Endodermal cell (in vitro differentiated cells): ENCODE measurements around the gene JPT2. TPM values are rescaled to one million over a fixed set of nuclear protein-coding genes. Genes with fewer than 3 reads are reported as not detected.

ENCODE experiments used
- DNase-seq: peaks from one replicate; pipeline ENCODE4 v3.0.0-alpha.2; 2017
- H3K27ac ChIP-seq: 2 replicates; pipeline ENCODE4 v1.5.1; 2013; ENCODE audit warnings: mild to moderate bottlenecking, low read depth, low read length, moderate library complexity
- H3K27me3 ChIP-seq: 2 replicates; pipeline ENCODE4 v1.6.1; 2013; ENCODE audit warnings: mild to moderate bottlenecking, low read length, moderate library complexity; ENCODE audit not compliant: insufficient read depth, control insufficient read depth, poor library complexity, severe bottlenecking
- H3K36me3 ChIP-seq: 2 replicates; pipeline ENCODE4 v1.7.0; 2013; ENCODE audit warnings: mild to moderate bottlenecking, low read length, moderate library complexity; ENCODE audit not compliant: control insufficient read depth, insufficient read depth
- H3K4me1 ChIP-seq: one replicate; pipeline ENCODE4 v1.7.0; 2013; ENCODE audit warnings: low read length; ENCODE audit not compliant: control insufficient read depth, insufficient read depth
- H3K4me3 ChIP-seq: 2 replicates; pipeline ENCODE4 v1.5.1; 2013; ENCODE audit warnings: mild to moderate bottlenecking, low read length, moderate library complexity
- H3K9ac ChIP-seq: 2 replicates; pipeline ENCODE4 v1.6.1; 2013; ENCODE audit warnings: mild to moderate bottlenecking, low read length, moderate library complexity; ENCODE audit not compliant: poor library complexity, severe bottlenecking; ENCODE audit errors: extremely low read depth
- H3K9me3 ChIP-seq: 2 replicates; pipeline ENCODE4 v1.6.1; 2013; ENCODE audit warnings: mild to moderate bottlenecking, low read length, moderate library complexity; ENCODE audit not compliant: control insufficient read depth
- H3K27ac Mint-ChIP-seq: 2 replicates; pipeline ENCODE4 v1.8.0; 2020; ENCODE audit warnings: mixed read lengths
- H3K27me3 Mint-ChIP-seq: 2 replicates; pipeline ENCODE4 v1.8.0; 2021; ENCODE audit warnings: mild to moderate bottlenecking, mixed read lengths; ENCODE audit not compliant: insufficient read depth
- H3K36me3 Mint-ChIP-seq: 2 replicates; pipeline ENCODE4 v1.8.0; 2020; ENCODE audit warnings: low read depth, mixed read lengths
- H3K4me1 Mint-ChIP-seq: 2 replicates; pipeline ENCODE4 v1.8.0; 2020; ENCODE audit warnings: mixed read lengths
- H3K4me3 Mint-ChIP-seq: 2 replicates; pipeline ENCODE4 v1.8.0; 2020; ENCODE audit warnings: mild to moderate bottlenecking, moderate library complexity, mixed read lengths
- H3K9me3 Mint-ChIP-seq: 2 replicates; pipeline ENCODE4 v1.8.0; 2020; ENCODE audit warnings: mild to moderate bottlenecking, mixed read lengths
- CTCF ChIP-seq: fragments of 200-600 bp; sonication (generic); conservative IDR thresholded peaks from 2 replicates; pipeline ENCODE4 v1.5.0; 2021; ENCODE audit warnings: antibody characterized with exemption, mild to moderate bottlenecking
- WGBS, 2 experiments: methylation state at CpG; one replicate each; pipeline versions ENCODE4 v1.1.5 to v1.1.7; 2013; ENCODE audit warnings: missing lambda C conversion rate in 2 of 2, mixed read lengths in 1 of 2; ENCODE audit not compliant: insufficient coverage in 1 of 2, insufficient read length in 1 of 2; 5-methylcytosine and 5-hydroxymethylcytosine counted together
- total RNA-seq, 2 donors: library from RNA; stranded (reverse); fragmentation: NEBNext Ultra II Directional in 1 of 2; extraction: Animal tissue kit (Norgen Biotek cat#: 25700) in 1 of 2; gene quantifications; 2 replicates in 1 of 2; 3 replicates in 1 of 2; pipeline ENCODE4 v1.2.1, GENCODE V29; 2021

Gene JPT2
- total RNA-seq, 2 donors from 2014 or later, result 161 to 168 TPM

- no peaks in the 10 kb centered on the region for H3K9me3 Mint-ChIP-seq
- Histone ChIP-seq H3K27ac (peak overlapping the region; percentile 72), H3K36me3 (peaks cover 26% of the 10 kb centered on the region), H3K9ac (peak overlapping the region; percentile 74), H3K4me1 (no peaks in the 10 kb centered on the region), H3K9me3 (no peaks in the 10 kb centered on the region), H3K27me3 (no peaks in the 10 kb centered on the region), H3K4me3 (peak overlapping the region; percentile 89)
- H3K4me3 Mint-ChIP-seq, result peak overlapping the region; percentile 86
- peak; percentile 59 for DNase-seq
- H3K27ac Mint-ChIP-seq, result peak overlapping the region; percentile 84
- peaks cover 19% of the 10 kb centered on the region for H3K36me3 Mint-ChIP-seq
- TF ChIP-seq CTCF, result no peak
- H3K27me3 Mint-ChIP-seq, result no peaks in the 10 kb centered on the region
- 1 to 2% methylated on average over 19 to 53 of the region's 62 CpGs for WGBS, 2 experiments
- H3K4me1 Mint-ChIP-seq, result peaks cover 10% of the 10 kb centered on the region
Observed at GRCh38 chr16:1706386-1707192, 28.5 kb downstream of the JPT2 start.

- Mint-ChIP-seq H3K27ac (peak overlapping the region; percentile 70), H3K27me3 (no peaks in the 10 kb centered on the region), H3K4me3 (peak overlapping the region; percentile 86), H3K36me3 (peaks cover 12% of the 10 kb centered on the region), H3K4me1 (peaks cover 11% of the 10 kb centered on the region), H3K9me3 (no peaks in the 10 kb centered on the region)
- Histone ChIP-seq H3K27ac (no peak overlapping the region), H3K9me3 (no peaks in the 10 kb centered on the region), H3K4me1 (no peaks in the 10 kb centered on the region), H3K9ac (peak overlapping the region; percentile 43), H3K36me3 (peaks cover 19% of the 10 kb centered on the region), H3K4me3 (peak overlapping the region; percentile 89), H3K27me3 (no peaks in the 10 kb centered on the region)
- 19 to 53% methylated on average over 8 to 16 of the region's 16 CpGs for WGBS, 2 experiments
- TF ChIP-seq CTCF, result no peak
- DNase-seq, result peak; percentile 60
Observed at GRCh38 chr16:1707193-1707790, 29.2 kb downstream of the JPT2 start.

- WGBS, 2 experiments, result 92 to 96% methylated on average over 14 to 18 of the region's 18 CpGs
- peak overlapping the region; percentile 86 for H3K4me3 Mint-ChIP-seq
- Histone ChIP-seq H3K4me3 (peak overlapping the region; percentile 89), H3K27ac (no peak overlapping the region), H3K9me3 (no peaks in the 10 kb centered on the region), H3K36me3 (peaks cover 10% of the 10 kb centered on the region), H3K4me1 (no peaks in the 10 kb centered on the region), H3K9ac (no peak overlapping the region), H3K27me3 (no peaks in the 10 kb centered on the region)
- no peaks in the 10 kb centered on the region for H3K27me3 Mint-ChIP-seq
- TF ChIP-seq CTCF, result no peak
- peaks cover 3% of the 10 kb centered on the region for H3K36me3 Mint-ChIP-seq
- no peak for DNase-seq
- H3K4me1 Mint-ChIP-seq, result peaks cover 18% of the 10 kb centered on the region
- H3K27ac Mint-ChIP-seq, result no peak overlapping the region
- no peaks in the 10 kb centered on the region for H3K9me3 Mint-ChIP-seq
Observed at GRCh38 chr16:1708083-1708767, 30.1 kb downstream of the JPT2 start.
